ENCODE measurements around the gene SEBOX. TPM values are rescaled to one million over a fixed set of nuclear protein-coding genes. Genes with fewer than 3 reads are reported as not detected.

The SEBOX gene
- total and polyA plus RNA-seq, 2 of the 8 experiments (the other 6 are each of a cell fraction or from before 2014, with no cell fraction given), result not detected

DNA sequence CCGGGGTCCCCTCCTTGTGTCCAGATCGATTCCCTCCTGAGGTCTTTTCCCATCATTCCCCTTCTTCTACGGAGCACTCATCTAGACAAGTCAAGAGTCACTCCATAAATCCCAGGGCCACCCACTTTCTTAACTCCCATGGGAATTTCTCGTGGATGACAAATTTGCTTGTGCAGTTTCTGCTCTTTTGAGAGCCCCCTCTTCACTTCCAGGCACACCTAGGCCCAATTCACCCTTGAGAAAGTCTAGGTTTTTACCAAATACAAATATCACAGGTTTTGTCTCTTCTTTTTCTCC lies 7.2 kb downstream of the SEBOX start:
- Histone ChIP-seq H3K9ac (replicated peaks in 1 of 4; ENCODE audit: extremely low read depth in 1 of 4, low read depth in 3 of 4, low read length in 3 of 4) (peak overlapping the region; percentile 85 to 91 (median 88); a peak in 6 of 7 replicates), H3K18ac (ENCODE audit: extremely low read depth, low read length) (no peak overlapping the region), H4K5ac (ENCODE audit: insufficient read length, low read depth, low read length) (no peak overlapping the region), H2AK5ac (ENCODE audit: low read depth, low read length) (no peak overlapping the region), H3K4ac (replicated peaks; ENCODE audit: insufficient read length, low read depth, low read length) (no peak overlapping the region), H4K91ac (replicated peaks; ENCODE audit: insufficient read length, low read length) (no peak overlapping the region), H3K36me3 (ENCODE audit: control insufficient read depth in 2 of 4, insufficient read depth in 4 of 4, low read length in 3 of 4) (peaks cover 20 to 41% (median 38%) of the 10 kb centered on the region in 4 experiments), H3K79me1 (ENCODE audit: low read depth, low read length) (peaks cover 4% of the 10 kb centered on the region; the same call in 1 of the 2 replicates), H3K9me3 (ENCODE audit: insufficient read depth in 2 of 2, low read depth in 1 of 2, low read length in 1 of 2) (no peaks in the 10 kb centered on the region), H4K8ac (ENCODE audit: extremely low read depth, insufficient read depth, low read length) (peak overlapping the region; percentile 97; the same call in 1 of the 2 replicates), H3K27ac (ENCODE audit: low read depth, low read length) (peak overlapping the region; percentile 70), H3K14ac (ENCODE audit: insufficient read length) (no peak overlapping the region), H2BK5ac (ENCODE audit: low read depth, low read length) (no peak overlapping the region), H3K27me3 (replicated peaks in 1 of 4; ENCODE audit: control insufficient read depth in 3 of 4, extremely low read depth in 1 of 4, insufficient read depth in 3 of 4, low read length in 3 of 4) (no peaks in the 10 kb centered on the region), H3K4me3 (ENCODE audit: extremely low read depth in 1 of 4, insufficient read depth in 2 of 4, low read depth in 3 of 4, low read length in 4 of 4) (peak overlapping the region; percentile 82 to 97 (median 86)), H4K20me1 (replicated peaks in 1 of 2; ENCODE audit: control insufficient read depth in 1 of 2, insufficient read depth in 2 of 2, low read length in 2 of 2) (peaks cover 0 to 1% of the 10 kb centered on the region in 2 experiments), H2BK20ac (ENCODE audit: low read length) (no peak overlapping the region), H3K23me2 (ENCODE audit: low read depth, low read length) (peaks cover 9% of the 10 kb centered on the region), H2AFZ (ENCODE audit: low read length) (no peak overlapping the region), H3K4me2 (ENCODE audit: insufficient read depth in 1 of 2, low read depth in 2 of 2, low read length in 2 of 2) (peak overlapping the region; percentile 80 to 83), H2BK15ac (ENCODE audit: low read length) (no peak overlapping the region), H3K4me1 (replicated peaks in 1 of 4; ENCODE audit: control insufficient read depth in 3 of 4, insufficient read depth in 4 of 4, low read length in 3 of 4) (peaks cover 3 to 13% (median 5%) of the 10 kb centered on the region in 4 experiments; a peak in 6 of 7 replicates), H3K56ac (replicated peaks; ENCODE audit: insufficient read length, low read depth, low read length) (no peak overlapping the region), H2BK12ac (ENCODE audit: low read depth, low read length) (no peak overlapping the region), H2BK120ac (replicated peaks; ENCODE audit: low read depth, low read length) (no peak overlapping the region), H3K79me2 (ENCODE audit: control insufficient read depth in 1 of 2, insufficient read depth in 2 of 2, low read length in 2 of 2) (peaks cover 0 to 18% of the 10 kb centered on the region in 2 experiments; a peak in 2 of 4 replicates), H3K23ac (ENCODE audit: insufficient read length) (no peak overlapping the region)
- WGBS, 2 experiments (ENCODE audit: extremely low coverage in 1 of 2, insufficient coverage in 1 of 2, insufficient read length in 1 of 2, insufficient replicate concordance in 2 of 2, low coverage in 1 of 2, low lambda C conversion rate in 2 of 2, missing lambda C conversion rate in 1 of 2), result 7% methylated on average over 4 of the region's 4 CpGs; no CpG with 5 or more reads in 1 of the 2 experiments
- FAIRE-seq, result no peak
- DNase-seq (ENCODE audit: low read depth in 1 of 2, low spot score in 2 of 2), result no peak
- ChIA-PET CTCF (ENCODE audit: partially characterized antibody) (interaction anchor here (0.7 to 4.4 kb wide), 7 partner anchors 13 to 217 kb away, joined by 3 to 20 read pairs (median 3); partner anchors contain the start of genes IFT20, SARM1, TNFAIP1 and VTN), POLR2A (ENCODE audit: partially characterized antibody) (interaction anchor here (0.9 to 10.6 kb wide), 11 partner anchors 11 to 148 kb away, joined by 3 to 103 read pairs (median 9); partner anchors contain the start of genes FOXN1, IFT20, SARM1 and SEBOX)
- TF ChIP-seq TAF1 (IDR thresholded peaks at IDR 0.05; ENCODE audit: low read depth, low read length) (no peak), SP2 (IDR thresholded peaks at IDR 0.05; ENCODE audit: low read length) (no peak), KDM5A (IDR thresholded peaks at IDR 0.05; ENCODE audit: low read length) (peak; percentile 83; the same call in 1 of the 2 replicates), EZH2 (IDR thresholded peaks at IDR 0.05; ENCODE audit: low read depth, low read length, severe bottlenecking) (no peak), SIRT6 (IDR thresholded peaks at IDR 0.05; ENCODE audit: low read length) (no peak), BACH1 (IDR thresholded peaks at IDR 0.05; ENCODE audit: low read length) (no peak), CBX5 (IDR thresholded peaks at IDR 0.05; ENCODE audit: low read depth, low read length) (no peak), KDM1A (IDR thresholded peaks at IDR 0.05; ENCODE audit: borderline replicate concordance, low read length) (no peak)
